Right lobe of liver (tissue), 6 donors: Measurements from ENCODE around the gene SEC14L2. TPM values are rescaled to one million over a fixed set of nuclear protein-coding genes. Genes with fewer than 3 reads are reported as not detected.
"Not testable (repeated sequence)": the region's sequence is repeated elsewhere in the genome, so short reads cannot be mapped to it uniquely, and the experiment has no call there.

ENCODE experiments used
- ATAC-seq, 4 donors: fragments of 200-7000 bp; cut with Tn5 transposase; one replicate each; pipeline ENCODE4 v1.9.1; 2020; ENCODE audit warnings: mild to moderate bottlenecking in 4 of 4, moderate library complexity in 4 of 4
- DNase-seq, 3 donors: peaks; one replicate each; pipeline ENCODE4 v3.0.0-alpha.2; 2020
- H3K27ac ChIP-seq, 3 donors: fragments of 200-600 bp; one replicate each; pipeline ENCODE4 v1.8.0; 2022
- H3K27me3 ChIP-seq, 2 donors: fragments of 200-600 bp; one replicate each; pipeline ENCODE4 v1.8.0; 2022
- H3K36me3 ChIP-seq, 4 donors: fragments of 200-600 bp; sonication (generic) in 1 of 4; one replicate each; pipeline versions ENCODE4 v1.5.1 to v1.8.0; 2017 to 2022; ENCODE audit warnings: control low read depth in 1 of 4
- H3K4me1 ChIP-seq, 4 donors: fragments of 200-600 bp; sonication (generic) in 1 of 4; one replicate each; pipeline versions ENCODE4 v1.5.1 to v1.8.0; 2017 to 2022; ENCODE audit warnings: control low read depth in 1 of 4
- H3K4me3 ChIP-seq, 3 donors: fragments of 200-600 bp; one replicate each; pipeline ENCODE4 v1.8.0; 2022
- H3K9me3 ChIP-seq, 4 donors: fragments of 200-600 bp; sonication (generic) in 1 of 4; one replicate each; pipeline versions ENCODE4 v1.5.1 to v1.8.0; 2017 to 2022; ENCODE audit warnings: control low read depth in 1 of 4
- CTCF ChIP-seq, 4 donors: fragments of 200-600 bp in 3 of 4; fragments of 450-650 bp in 1 of 4; IDR thresholded peaks; one replicate each; pipeline versions ENCODE4 v1.5.1 to v1.8.0; 2016 to 2022; ENCODE audit warnings: antibody characterized with exemption in 4 of 4, mild to moderate bottlenecking in 2 of 4
- POLR2A ChIP-seq: fragments of 450-650 bp; IDR thresholded peaks from one replicate; pipeline ENCODE4 v1.6.1; 2017; ENCODE audit warnings: antibody characterized with exemption, mild to moderate bottlenecking
- WGBS: methylation state at CpG from one replicate; pipeline ENCODE4 v1.1.6; 2018; ENCODE audit warnings: low coverage, low lambda C conversion rate; ENCODE audit not compliant: insufficient coverage; ENCODE audit errors: missing lambda C conversion rate; 5-methylcytosine and 5-hydroxymethylcytosine counted together
- intact Hi-C, 2 donors: fragments of 100-400 bp; cut with DNase I; formaldehyde crosslinking; loops; one replicate each; pipeline versions ENCODE4 v1.11.2 to v1.14.1; 2022
- total RNA-seq, 6 experiments: library from RNA; depleted of rRNA in 2 of 6; stranded (reverse); fragments of >200 nt in 2 of 6; fragmentation: NEBNext Ultra II Directional in 3 of 6; extraction: Animal tissue kit (Norgen Biotek cat#: 25700) in 3 of 6; gene quantifications; one replicate each; pipeline versions ENCODE4 v1.1.0 to v1.2.4, GENCODE V29; 2016 to 2023
- donor health status: DM: no; HTN: yes; CAD: no.
- donor health status: DM: no; HTN: no; CAD: no.
- donor health status: DM: no; HTN: no; CAD: no.
- donor health status: DM: no; HTN: yes; CAD: no.
- donor health status: DM: no; HTN: yes; CAD: no.

SEC14L2 gene
- total RNA-seq, 6 experiments from 2014 or later = 42.7 to 240 (median 101) TPM

- TF ChIP-seq POLR2A = no peak
- TF ChIP-seq CTCF (IDR thresholded peaks at IDR 0.05) = no peak
- H3K36me3 ChIP-seq = no peaks in the 10 kb centered on the region
- intact Hi-C loops = loop anchor here in 1 of 2 donors (2.0 kb wide), 1 partner anchor 37 kb away; no protein-coding TSS in a partner anchor
- no peak overlapping the region for H3K27ac ChIP-seq
- no peak overlapping the region for H3K4me3 ChIP-seq
- no peaks in the 10 kb centered on the region for H3K27me3 ChIP-seq
- peaks cover 0 to 12% (median 0%) of the 10 kb centered on the region in 4 donors for H3K4me1 ChIP-seq
- H3K9me3 ChIP-seq = no peaks in the 10 kb centered on the region
- DNase-seq (peak in 1 of 3 donors; percentile 22), ATAC-seq (no peak)
- 33% methylated on average over 1 of the region's 3 CpGs for WGBS
Observed at GRCh38 chr22:30447656-30448055, 50.8 kb downstream of the SEC14L2 start.

GRCh38 chr22:30451488-30451887 lies 54.7 kb downstream of the SEC14L2 start:
- H3K27me3 ChIP-seq, H3K4me3 ChIP-seq, H3K9me3 ChIP-seq, H3K4me1 ChIP-seq, H3K27ac ChIP-seq, intact Hi-C loops, ATAC-seq, H3K36me3 ChIP-seq: not testable (repeated sequence)
- peak in 1 of 3 donors; percentile 13 for DNase-seq
- WGBS = 53% methylated on average over 6 of the region's 9 CpGs

GRCh38 chr22:30452861-30453260 lies 56.0 kb downstream of the SEC14L2 start:
- ATAC-seq (no peak), DNase-seq (no peak)
- peaks cover 0 to 5% (median 0%) of the 10 kb centered on the region in 4 donors for H3K4me1 ChIP-seq
- intact Hi-C loops = no loop called here
- TF ChIP-seq POLR2A (no peak), CTCF (IDR thresholded peaks at IDR 0.05) (no peak)
- H3K27ac ChIP-seq = no peak overlapping the region
- H3K36me3 ChIP-seq = no peaks in the 10 kb centered on the region
- H3K9me3 ChIP-seq = no peaks in the 10 kb centered on the region
- 72% methylated on average over 6 of the region's 6 CpGs for WGBS
- no peak overlapping the region for H3K4me3 ChIP-seq
- no peaks in the 10 kb centered on the region for H3K27me3 ChIP-seq

GRCh38 chr22:30453731-30454510 lies 57.1 kb downstream of the SEC14L2 start:
- Histone ChIP-seq H3K27me3 (no peaks in the 10 kb centered on the region), H3K27ac (no peak overlapping the region), H3K36me3 (no peaks in the 10 kb centered on the region), H3K9me3 (no peaks in the 10 kb centered on the region), H3K4me3 (no peak overlapping the region), H3K4me1 (peaks cover 0 to 15% (median 3%) of the 10 kb centered on the region in 4 donors)
- ATAC-seq = no peak
- no peak for DNase-seq
- intact Hi-C loops = no loop called here
- 38% methylated on average over 4 of the region's 6 CpGs for WGBS
- TF ChIP-seq POLR2A = no peak
- no peak for TF ChIP-seq CTCF (IDR thresholded peaks at IDR 0.05)

GRCh38 chr22:30455075-30455840 lies 58.4 kb downstream of the SEC14L2 start:
- H3K27ac ChIP-seq = no peak overlapping the region
- no peak overlapping the region for H3K4me3 ChIP-seq
- DNase-seq (no peak), ATAC-seq (no peak)
- H3K27me3 ChIP-seq = no peaks in the 10 kb centered on the region
- TF ChIP-seq POLR2A (no peak), CTCF (IDR thresholded peaks at IDR 0.05) (no peak)
- no peaks in the 10 kb centered on the region for H3K36me3 ChIP-seq
- WGBS = 93% methylated on average over 5 of the region's 8 CpGs
- peaks cover 0 to 28% (median 9%) of the 10 kb centered on the region in 4 donors for H3K4me1 ChIP-seq
- intact Hi-C loops = no loop called here
- H3K9me3 ChIP-seq = no peaks in the 10 kb centered on the region
